HepG2 (cell line): ENCODE data around the gene BTBD1. TPM values are rescaled to one million over a fixed set of nuclear protein-coding genes. Genes with fewer than 3 reads are reported as not detected.

ENCODE experiments used
- ATAC-seq: fragments of 200-7000 bp; cut with Tn5 transposase; 3 replicates; pipeline ENCODE4 v1.9.1; 2020; ENCODE audit warnings: mild to moderate bottlenecking, moderate library complexity
- BruUV-seq: library from RNA; stranded (reverse); fragments of 400-500 nt; replicated peaks from 2 replicates; lab custom pipeline; 2021; lab: Mats Ljungman, UMichigan
- CTCF ChIA-PET: fragments of 300-600 bp; formaldehyde crosslinking; extraction: SDS; loops from one replicate; lab custom pipeline; 2021; ENCODE audit warnings: low total read pairs, inconsistent platforms, low intra/inter-chr PET ratio; lab: Yijun Ruan, JAX
- POLR2A ChIA-PET: fragments of 350-600 bp; sonication (Branson Sonifier 250); formaldehyde crosslinking; loops from one replicate; lab custom pipeline; 2020; ENCODE audit warnings: antibody characterized with exemption, inconsistent platforms; lab: Yijun Ruan, JAX
- DNase-seq: peaks from one replicate; pipeline ENCODE4 v3.0.0-alpha.2; 2015; ENCODE audit warnings: low spot score
- FAIRE-seq: peaks from 3 replicates; lab custom pipeline; 2011; peaks lifted over from hg19 to GRCh38; lab: Jason Lieb, UNC
- H2AFZ ChIP-seq: one replicate; pipeline ENCODE4 v1.6.1; 2011; ENCODE audit warnings: low read length, inconsistent platforms
- H3K27ac ChIP-seq: fragments of 300-600 bp; 3 replicates; pipeline ENCODE4 v1.8.0; 2011; ENCODE audit warnings: mixed run types, mild to moderate bottlenecking, mixed read lengths, low read length, inconsistent platforms; ENCODE audit not compliant: insufficient read depth; ENCODE audit errors: extremely low read length
- H3K27me3 ChIP-seq, 2 experiments: fragments of 200-600 bp in 1 of 2; 2 replicates in 1 of 2; 3 replicates in 1 of 2; pipeline versions ENCODE4 v1.6.0 to v1.8.0; 2011; ENCODE audit warnings: low read length in 2 of 2, mild to moderate bottlenecking in 2 of 2, moderate library complexity in 2 of 2, inconsistent platforms in 1 of 2; ENCODE audit not compliant: insufficient read depth in 2 of 2, control insufficient read depth in 1 of 2
- H3K36me3 ChIP-seq, 2 experiments: fragments of 200-600 bp in 1 of 2; replicated peaks in 1 of 2; 2 replicates in 1 of 2; 3 replicates in 1 of 2; pipeline versions ENCODE4 v1.5.1 to v1.8.0; 2011; ENCODE audit warnings: low read length in 2 of 2, inconsistent platforms in 1 of 2; ENCODE audit not compliant: insufficient read depth in 2 of 2, control insufficient read depth in 1 of 2
- H3K4me1 ChIP-seq: 2 replicates; pipeline ENCODE4 v1.5.1; 2012; ENCODE audit warnings: low read length, inconsistent platforms; ENCODE audit not compliant: insufficient read depth
- H3K4me2 ChIP-seq: 2 replicates; pipeline ENCODE4 v1.6.0; 2011; ENCODE audit warnings: low read depth, low read length, inconsistent platforms
- H3K4me3 ChIP-seq, 3 experiments: fragments of 200-600 bp in 1 of 3; sonication (generic), shearing (Covaris generic) in 1 of 3; replicated peaks in 1 of 3; 2 replicates each; pipeline ENCODE4 v1.5.1; 2011 to 2016; ENCODE audit warnings: low read length in 3 of 3, inconsistent platforms in 2 of 3, low read depth in 2 of 3, mild to moderate bottlenecking in 2 of 3, control low read depth in 1 of 3, mixed read lengths in 1 of 3; ENCODE audit not compliant: insufficient read depth in 1 of 3
- H3K79me2 ChIP-seq: one replicate; pipeline ENCODE4 v1.6.1; 2011; ENCODE audit warnings: low read length, inconsistent platforms; ENCODE audit not compliant: insufficient read depth
- H3K9ac ChIP-seq: 2 replicates; pipeline ENCODE4 v1.6.0; 2011; ENCODE audit warnings: mild to moderate bottlenecking, low read depth, low read length, inconsistent platforms; ENCODE audit not compliant: insufficient read depth
- H3K9me3 ChIP-seq: 2 replicates; pipeline ENCODE4 v1.5.1; 2012; ENCODE audit warnings: mild to moderate bottlenecking, low read length
- H4K20me1 ChIP-seq: 2 replicates; pipeline ENCODE4 v1.6.0; 2011; ENCODE audit warnings: inconsistent platforms, mild to moderate bottlenecking, low read length, moderate library complexity; ENCODE audit not compliant: insufficient read depth
- AGO2 ChIP-seq: fragments of 200-400 bp; formaldehyde crosslinking; optimal IDR thresholded peaks from 2 replicates; pipeline ENCODE3; 2017; ENCODE audit warnings: mild to moderate bottlenecking, low read depth, low read length, moderate library complexity
- CCAR2 ChIP-seq: fragments of 200-400 bp; formaldehyde crosslinking; optimal IDR thresholded peaks from 2 replicates; pipeline ENCODE3; 2018; ENCODE audit warnings: low read depth, mild to moderate bottlenecking, low read length, moderate library complexity
- EEA1 ChIP-seq: sonication (generic); formaldehyde crosslinking; IDR thresholded peaks from 2 replicates; pipeline ENCODE4 v1.5.1; 2020; ENCODE audit warnings: mild to moderate bottlenecking, missing genetic modification reagents, borderline replicate concordance
- ESRRA ChIP-seq: sonication (generic); formaldehyde crosslinking; IDR thresholded peaks from 2 replicates; pipeline ENCODE4 v1.5.1; 2020; ENCODE audit warnings: mild to moderate bottlenecking, low read depth, missing genetic modification reagents
- ETV6 ChIP-seq: sonication (generic); formaldehyde crosslinking; conservative IDR thresholded peaks from 2 replicates; pipeline ENCODE4 v1.4.0; 2020; ENCODE audit warnings: missing genetic modification reagents
- HNRNPUL1 ChIP-seq: fragments of 200-400 bp; formaldehyde crosslinking; IDR thresholded peaks from 2 replicates; pipeline ENCODE4 v1.6.1; 2017; ENCODE audit warnings: low read depth, mild to moderate bottlenecking, low read length, moderate library complexity
- PHF21A ChIP-seq: sonication (generic); formaldehyde crosslinking; IDR thresholded peaks from 2 replicates; pipeline ENCODE4 v1.5.0; 2020; ENCODE audit warnings: mild to moderate bottlenecking, missing genetic modification reagents
- PRMT3 ChIP-seq: sonication (generic); formaldehyde crosslinking; IDR thresholded peaks from 2 replicates; pipeline ENCODE4 v1.8.1; 2022; ENCODE audit warnings: low read depth, mild to moderate bottlenecking, moderate library complexity, missing genetic modification reagents, borderline replicate concordance
- XBP1 ChIP-seq: sonication (generic); formaldehyde crosslinking; IDR thresholded peaks from 2 replicates; pipeline ENCODE4 v1.5.0; 2020; ENCODE audit warnings: missing genetic modification reagents
- ZC3H4 ChIP-seq: sonication (generic); formaldehyde crosslinking; IDR thresholded peaks from 2 replicates; pipeline ENCODE4 v1.4.0; 2020; ENCODE audit warnings: missing genetic modification reagents, borderline replicate concordance
- ZNF451 ChIP-seq: sonication (generic); formaldehyde crosslinking; IDR thresholded peaks from 2 replicates; pipeline ENCODE4 v1.5.0; 2020; ENCODE audit warnings: mild to moderate bottlenecking, missing genetic modification reagents
- ZNF496 ChIP-seq: sonication (generic); formaldehyde crosslinking; IDR thresholded peaks from 2 replicates; pipeline ENCODE4 v1.8.1; 2023; ENCODE audit warnings: mild to moderate bottlenecking, moderate library complexity, missing genetic modification reagents; ENCODE audit not compliant: insufficient replicate concordance
- ZNF563 ChIP-seq: sonication (generic); formaldehyde crosslinking; IDR thresholded peaks from 2 replicates; pipeline ENCODE4 v1.8.0; 2022; ENCODE audit warnings: mild to moderate bottlenecking, moderate library complexity, missing genetic modification reagents
- WGBS: methylation state at CpG from one replicate; pipeline ENCODE4 v1.1.6; 2017; ENCODE audit warnings: low lambda C conversion rate; 5-methylcytosine and 5-hydroxymethylcytosine counted together
- in situ Hi-C: cut with HindIII; loops from 2 replicates; pipeline ENCODE4 v1.10.0; 2017; ENCODE audit warnings: low pct_unique_long_range_greater_than_20kb; ENCODE audit not compliant: extremely low pct_ligation_motif_present
- intact Hi-C: fragments of 100-400 bp; cut with micrococcal nuclease; formaldehyde crosslinking; loops from one replicate; pipeline ENCODE4 v1.10.0; 2022; ENCODE audit not compliant: unreplicated experiment
- polyA plus RNA-seq, 8 experiments: library from polyadenylated mRNA; depleted of rRNA in 3 of 8; stranded (reverse) in 7 of 8; unstranded in 1 of 8; fragments of >200 nt; fragmentation: Illumina TruSeq in 4 of 8; extraction: Trizol in 4 of 8; gene quantifications; 2 replicates each; pipeline versions ENCODE4 v1.2.1 to v1.2.3, GENCODE V29; 2011 to 2016; ENCODE audit warnings: low read depth in 4 of 8, missing spikeins in 1 of 8, mixed read lengths in 1 of 8; ENCODE audit not compliant: insufficient read depth in 1 of 8
- total RNA-seq, 5 experiments: library from RNA; depleted of rRNA; stranded (reverse); fragments of >200 nt; fragmentation: Illumina TruSeq; extraction: Trizol; gene quantifications; 2 replicates each; pipeline ENCODE4 v1.2.3, GENCODE V29; 2016; ENCODE audit warnings: low read depth in 1 of 5
- TF ChIP-seq, protein P1 (sequence below): sonication (generic); formaldehyde crosslinking; IDR thresholded peaks from 2 replicates; pipeline ENCODE4 v1.4.0; 2020; ENCODE audit warnings: missing genetic modification reagents, borderline replicate concordance
- TF ChIP-seq, protein P2 (sequence below): sonication (generic); formaldehyde crosslinking; IDR thresholded peaks from 2 replicates; pipeline ENCODE4 v1.9.0; 2021; ENCODE audit warnings: missing genetic modification reagents, borderline replicate concordance

BTBD1 gene
- total and polyA plus RNA-seq, 2 of the 13 experiments (the other 11 are each of a cell fraction or from before 2014, with no cell fraction given): 32.1 to 53.9 TPM

- TF ChIP-seq EEA1 (CRISPR knock-in tag): no peak
- 0 out of 2 replicates have a peak, but pooled peaks have one; percentile 49 for TF ChIP-seq ZNF451 (CRISPR knock-in tag)
- TF ChIP-seq ETV6 (CRISPR knock-in tag): peak; percentile 91
- no peak for TF ChIP-seq ZNF496 (CRISPR knock-in tag)
- TF ChIP-seq ESRRA (CRISPR knock-in tag): peak; percentile 24; the same call in 1 of the 2 replicates
- no peak; the same call in 1 of the 2 replicates for TF ChIP-seq PRMT3 (CRISPR knock-in tag)
- TF ChIP-seq ZC3H4 (CRISPR knock-in tag): no peak
- TF ChIP-seq, protein P1, sequence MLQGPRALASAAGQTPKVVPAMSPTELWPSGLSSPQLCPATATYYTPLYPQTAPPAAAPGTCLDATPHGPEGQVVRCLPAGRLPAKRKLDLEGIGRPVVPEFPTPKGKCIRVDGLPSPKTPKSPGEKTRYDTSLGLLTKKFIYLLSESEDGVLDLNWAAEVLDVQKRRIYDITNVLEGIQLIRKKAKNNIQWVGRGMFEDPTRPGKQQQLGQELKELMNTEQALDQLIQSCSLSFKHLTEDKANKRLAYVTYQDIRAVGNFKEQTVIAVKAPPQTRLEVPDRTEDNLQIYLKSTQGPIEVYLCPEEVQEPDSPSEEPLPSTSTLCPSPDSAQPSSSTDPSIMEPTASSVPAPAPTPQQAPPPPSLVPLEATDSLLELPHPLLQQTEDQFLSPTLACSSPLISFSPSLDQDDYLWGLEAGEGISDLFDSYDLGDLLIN (CRISPR knock-in tag): no peak
Measured at GRCh38 chr15:83066734-83067637, at the start of gene BTBD1 (continued).

DNA sequence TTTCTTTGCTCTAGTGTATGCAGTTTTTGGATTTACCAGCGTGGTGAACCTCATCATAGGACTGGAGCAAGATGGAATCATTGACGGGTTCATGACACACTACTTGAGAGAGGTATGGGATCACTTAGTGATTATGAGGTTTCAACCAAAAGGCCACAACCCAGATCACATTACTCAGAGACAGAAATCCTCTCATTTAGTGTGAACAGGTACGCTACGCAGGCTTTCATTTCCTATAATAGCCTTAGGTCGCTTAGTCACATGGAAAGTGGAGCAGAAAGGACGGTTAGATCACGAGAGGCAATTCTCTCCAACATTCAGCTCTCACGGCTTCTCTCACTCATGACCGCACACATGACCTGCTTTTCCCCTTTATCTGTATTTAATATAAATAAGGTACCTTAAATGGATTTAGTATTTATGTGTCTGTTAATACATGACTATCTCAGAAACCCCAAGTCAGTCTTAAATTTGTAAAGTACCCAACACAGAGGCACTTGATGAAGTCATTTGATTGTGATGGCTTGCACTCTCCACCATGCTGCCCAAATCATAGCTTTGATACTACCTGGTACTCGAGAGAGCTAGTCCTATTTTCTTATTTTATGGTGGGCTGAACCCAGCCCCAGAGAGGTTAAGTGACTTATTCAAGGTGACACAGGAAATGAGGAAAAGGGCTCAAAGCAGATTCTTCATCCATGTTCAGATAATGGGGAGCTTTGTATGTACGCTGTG, 48.9 kb upstream of the BTBD1 start:
- FAIRE-seq (no peak), ATAC-seq (no peak), DNase-seq (no peak)
- Histone ChIP-seq H3K27ac (no peak overlapping the region), H3K4me1 (no peaks in the 10 kb centered on the region), H3K9ac (no peak overlapping the region), H3K4me2 (no peak overlapping the region), H3K79me2 (no peaks in the 10 kb centered on the region), H3K4me3 (no peak overlapping the region), H2AFZ (no peak overlapping the region), H3K36me3 (no peaks in the 10 kb centered on the region), H4K20me1 (no peaks in the 10 kb centered on the region), H3K9me3 (no peaks in the 10 kb centered on the region)
- POLR2A ChIA-PET: no interaction called here
- 16% methylated on average over 11 of the region's 11 CpGs for WGBS
- no TSS peak for BruUV-seq
- CTCF ChIA-PET: no interaction called here
- TF ChIP-seq PHF21A: no peak
- TF ChIP-seq XBP1 (CRISPR knock-in tag): no peak
- no peak for TF ChIP-seq HNRNPUL1
- TF ChIP-seq, protein P2, sequence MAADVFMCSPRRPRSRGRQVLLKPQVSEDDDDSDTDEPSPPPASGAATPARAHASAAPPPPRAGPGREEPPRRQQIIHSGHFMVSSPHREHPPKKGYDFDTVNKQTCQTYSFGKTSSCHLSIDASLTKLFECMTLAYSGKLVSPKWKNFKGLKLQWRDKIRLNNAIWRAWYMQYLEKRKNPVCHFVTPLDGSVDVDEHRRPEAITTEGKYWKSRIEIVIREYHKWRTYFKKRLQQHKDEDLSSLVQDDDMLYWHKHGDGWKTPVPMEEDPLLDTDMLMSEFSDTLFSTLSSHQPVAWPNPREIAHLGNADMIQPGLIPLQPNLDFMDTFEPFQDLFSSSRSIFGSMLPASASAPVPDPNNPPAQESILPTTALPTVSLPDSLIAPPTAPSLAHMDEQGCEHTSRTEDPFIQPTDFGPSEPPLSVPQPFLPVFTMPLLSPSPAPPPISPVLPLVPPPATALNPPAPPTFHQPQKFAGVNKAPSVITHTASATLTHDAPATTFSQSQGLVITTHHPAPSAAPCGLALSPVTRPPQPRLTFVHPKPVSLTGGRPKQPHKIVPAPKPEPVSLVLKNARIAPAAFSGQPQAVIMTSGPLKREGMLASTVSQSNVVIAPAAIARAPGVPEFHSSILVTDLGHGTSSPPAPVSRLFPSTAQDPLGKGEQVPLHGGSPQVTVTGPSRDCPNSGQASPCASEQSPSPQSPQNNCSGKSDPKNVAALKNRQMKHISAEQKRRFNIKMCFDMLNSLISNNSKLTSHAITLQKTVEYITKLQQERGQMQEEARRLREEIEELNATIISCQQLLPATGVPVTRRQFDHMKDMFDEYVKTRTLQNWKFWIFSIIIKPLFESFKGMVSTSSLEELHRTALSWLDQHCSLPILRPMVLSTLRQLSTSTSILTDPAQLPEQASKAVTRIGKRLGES (CRISPR knock-in tag): no peak
- no peak for TF ChIP-seq ZNF563 (CRISPR knock-in tag)
- no peak for TF ChIP-seq CCAR2
- TF ChIP-seq AGO2: no peak
- TF ChIP-seq, all 625 proteins: peak for 0
- H3K27me3 ChIP-seq: peaks cover 2 to 44% of the 10 kb centered on the region in 2 experiments; a peak in 3 of 5 replicates
- in situ Hi-C loops: no loop called here
- intact Hi-C loops: no loop called here
